Endothelial cell of umbilical vein (primary cell): ENCODE data around the gene CDH23. TPM values are rescaled to one million over a fixed set of nuclear protein-coding genes. Genes with fewer than 3 reads are reported as not detected.

ENCODE experiments used
- BruUV-seq: library from RNA; stranded (reverse); fragments of 400-500 nt; replicated peaks from 2 replicates; lab custom pipeline; 2021; lab: Mats Ljungman, UMichigan
- CTCF ChIA-PET: fragments of 300-600, 350-600 bp; sonication (Branson Sonifier 250); formaldehyde crosslinking; loops from one replicate; lab custom pipeline; 2021; ENCODE audit warnings: antibody characterized with exemption, inconsistent platforms; lab: Charles Lee
- POLR2A ChIA-PET: fragments of 300-600, 350-600 bp; sonication (Branson Sonifier 250); formaldehyde crosslinking; loops from one replicate; lab custom pipeline; 2021; ENCODE audit warnings: antibody characterized with exemption, inconsistent platforms; lab: Charles Lee
- DNase-seq: peaks from one replicate; pipeline ENCODE4 v3.0.0-alpha.2; 2011; ENCODE audit warnings: low read depth, low spot score
- FAIRE-seq: peaks from 2 replicates; lab custom pipeline; 2011; peaks lifted over from hg19 to GRCh38; lab: Jason Lieb, UNC
- H2AFZ ChIP-seq: 2 replicates; pipeline ENCODE4 v1.6.0; 2012; ENCODE audit warnings: low read depth, low read length, control low read depth, inconsistent platforms
- H3K27ac ChIP-seq: 2 replicates; pipeline ENCODE4 v1.5.1; 2011; ENCODE audit warnings: low read depth, mild to moderate bottlenecking, control low read depth, low read length, moderate library complexity; ENCODE audit not compliant: insufficient read depth
- H3K27me3 ChIP-seq, 2 experiments: 2 replicates each; pipeline versions ENCODE4 v1.6.0 to v1.6.1; 2011; ENCODE audit warnings: low read length in 2 of 2, mixed read lengths in 1 of 2; ENCODE audit not compliant: control insufficient read depth in 2 of 2, insufficient read depth in 2 of 2
- H3K36me3 ChIP-seq, 2 experiments: 2 replicates in 1 of 2; 3 replicates in 1 of 2; pipeline ENCODE4 v1.5.1; 2011; ENCODE audit warnings: low read length in 2 of 2, mild to moderate bottlenecking in 1 of 2, moderate library complexity in 1 of 2; ENCODE audit not compliant: control insufficient read depth in 2 of 2, insufficient read depth in 2 of 2; ENCODE audit errors: extremely low read depth in 1 of 2
- H3K4me1 ChIP-seq: 3 replicates; pipeline ENCODE4 v1.5.1; 2011; ENCODE audit warnings: mild to moderate bottlenecking, low read length; ENCODE audit not compliant: control insufficient read depth, insufficient read depth; ENCODE audit errors: extremely low read depth
- H3K4me2 ChIP-seq: 2 replicates; pipeline ENCODE4 v1.6.1; 2011; ENCODE audit warnings: low read length, control low read depth, mixed read lengths; ENCODE audit not compliant: insufficient read depth
- H3K4me3 ChIP-seq, 3 experiments: fragments of 200-600 bp in 1 of 3; sonication (generic), shearing (Covaris generic) in 1 of 3; replicated peaks in 1 of 3; 2 replicates each; pipeline ENCODE4 v1.5.1; 2011 to 2016; ENCODE audit warnings: control low read depth in 3 of 3, low read length in 3 of 3, mild to moderate bottlenecking in 2 of 3, inconsistent platforms in 1 of 3, low read depth in 1 of 3, moderate library complexity in 1 of 3; ENCODE audit not compliant: insufficient read depth in 1 of 3
- H3K79me2 ChIP-seq: 2 replicates; pipeline ENCODE4 v1.6.0; 2012; ENCODE audit warnings: low read length, inconsistent platforms; ENCODE audit not compliant: control insufficient read depth, insufficient read depth
- H3K9ac ChIP-seq: replicated peaks from 2 replicates; pipeline ENCODE3; 2011; ENCODE audit warnings: low read length, control low read depth; ENCODE audit not compliant: insufficient read depth; ENCODE audit errors: extremely low read depth
- H3K9me1 ChIP-seq: replicated peaks from 3 replicates; pipeline ENCODE4 v1.6.0; 2011; ENCODE audit warnings: mild to moderate bottlenecking, low read length; ENCODE audit not compliant: control insufficient read depth, insufficient read depth; ENCODE audit errors: extremely low read depth
- H3K9me3 ChIP-seq: replicated peaks from 2 replicates; pipeline ENCODE4 v1.5.1; 2012; ENCODE audit warnings: low read length, inconsistent platforms; ENCODE audit not compliant: control insufficient read depth, insufficient read depth
- H4K20me1 ChIP-seq: replicated peaks from 2 replicates; pipeline ENCODE3; 2011; ENCODE audit warnings: mild to moderate bottlenecking, low read length; ENCODE audit not compliant: control insufficient read depth, insufficient read depth; ENCODE audit errors: extremely low read depth
- CTCF ChIP-seq, 2 donors: IDR thresholded peaks; 1 replicate in 1 of 2; 2 replicates in 1 of 2; pipeline ENCODE4 v1.5.1; 2011; ENCODE audit warnings: low read length in 2 of 2, mild to moderate bottlenecking in 2 of 2, moderate library complexity in 2 of 2, control low read depth in 1 of 2, inconsistent platforms in 1 of 2, low read depth in 1 of 2; ENCODE audit not compliant: insufficient read depth in 1 of 2; ENCODE audit errors: extremely low read depth in 1 of 2
- EZH2 ChIP-seq: IDR thresholded peaks from 2 replicates; pipeline ENCODE4 v1.6.1; 2012; ENCODE audit warnings: borderline replicate concordance, low read depth, mild to moderate bottlenecking, moderate library complexity, low read length, inconsistent platforms; ENCODE audit not compliant: severe bottlenecking
- FOS ChIP-seq: IDR thresholded peaks from 2 replicates; pipeline ENCODE4 v1.6.1; 2011; ENCODE audit warnings: mild to moderate bottlenecking, low read length, moderate library complexity, borderline replicate concordance; ENCODE audit not compliant: insufficient read depth
- GATA2 ChIP-seq: IDR thresholded peaks from 2 replicates; pipeline ENCODE4 v1.7.0; 2011; ENCODE audit warnings: low read depth, mild to moderate bottlenecking, moderate library complexity, mixed read lengths, low read length; ENCODE audit not compliant: insufficient read length, insufficient read depth
- JUN ChIP-seq: IDR thresholded peaks from 2 replicates; pipeline ENCODE4 v1.6.1; 2011; ENCODE audit warnings: borderline replicate concordance, low read depth; ENCODE audit not compliant: insufficient read length, insufficient read depth
- MAX ChIP-seq: IDR thresholded peaks from 2 replicates; pipeline ENCODE4 v1.6.1; 2011; ENCODE audit not compliant: insufficient read depth, insufficient read length
- MYC ChIP-seq: IDR thresholded peaks from one replicate; pipeline ENCODE4 v1.6.1; 2011; ENCODE audit warnings: mild to moderate bottlenecking, low read depth, low read length
- POLR2A ChIP-seq: IDR thresholded peaks from 2 replicates; pipeline ENCODE4 v1.6.1; 2012; ENCODE audit warnings: low read depth, mild to moderate bottlenecking, control low read depth, low read length
- POLR2AphosphoS5 ChIP-seq: IDR thresholded peaks from 2 replicates; pipeline ENCODE4 v1.6.1; 2012; ENCODE audit warnings: low read depth, mild to moderate bottlenecking, control low read depth, low read length, moderate library complexity; ENCODE audit not compliant: insufficient read depth
- dilution Hi-C: fragments of 300-500 bp; cut with MboI; formaldehyde crosslinking; loops from one replicate; pipeline ENCODE4 v1.15.0; 2019; ENCODE audit warnings: low sequenced_read_pairs; ENCODE audit not compliant: extremely low pct_ligation_motif_present
- intact Hi-C: fragments of 100-400 bp; cut with micrococcal nuclease; formaldehyde crosslinking; loops from one replicate; pipeline ENCODE4 v1.10.0; 2022
- polyA plus RNA-seq, 4 experiments: library from polyadenylated mRNA; depleted of rRNA in 3 of 4; stranded (reverse) in 3 of 4; unstranded in 1 of 4; fragments of >200 nt; gene quantifications; 2 replicates each; pipeline versions ENCODE4 v1.2.1 to v1.2.3, GENCODE V29; 2011 to 2012; ENCODE audit warnings: missing spikeins in 1 of 4
- total RNA-seq: library from RNA; stranded (reverse); gene quantifications from 2 replicates; pipeline ENCODE4 v1.2.3, GENCODE V29; 2021

The CDH23 gene
- total and polyA plus RNA-seq, 2 donors (not counting 3 experiments of a cell fraction or from before 2014, with no cell fraction given), result not detected

GRCh38 chr10:71649631-71650030 is 252.9 kb downstream of the CDH23 start:
- ChIA-PET POLR2A (no interaction called here), CTCF (no interaction called here)
- Histone ChIP-seq H3K4me1 (no peaks in the 10 kb centered on the region), H3K4me3 (no peak overlapping the region), H3K27ac (no peak overlapping the region), H2AFZ (no peak overlapping the region), H3K27me3 (peaks cover 0 to 4% of the 10 kb centered on the region in 2 experiments), H3K79me2 (no peaks in the 10 kb centered on the region), H3K9me3 (no peaks in the 10 kb centered on the region), H3K36me3 (no peaks in the 10 kb centered on the region), H3K4me2 (no peak overlapping the region), H3K9ac (no peak overlapping the region), H4K20me1 (no peaks in the 10 kb centered on the region), H3K9me1 (no peaks in the 10 kb centered on the region)
- intact Hi-C loops (no loop called here), dilution Hi-C loops (no loop called here)
- FAIRE-seq (no peak), DNase-seq (no peak)
- no TSS peak for BruUV-seq
- no peak for TF ChIP-seq EZH2
- no peak for TF ChIP-seq JUN
- no peak for TF ChIP-seq CTCF (IDR thresholded peaks at IDR 0.05; ENCODE audit: extremely low read depth in 1 of 2, insufficient read depth in 1 of 2, low read depth in 1 of 2, low read length in 2 of 2)
- no peak for TF ChIP-seq MYC
- no peak for TF ChIP-seq POLR2A
- TF ChIP-seq MAX, result no peak
- no peak for TF ChIP-seq FOS
- no peak for TF ChIP-seq GATA2
- no peak for TF ChIP-seq POLR2AphosphoS5
